NCI-H345 treated with DMSO at 0.1 percent for 48 hours (cell line): ENCODE measurements around the gene GRID2.

Experiments
- DNase-seq: peaks from one replicate; lab custom pipeline; 2025; ENCODE audit not compliant: unreplicated experiment; lab: John Stamatoyannopoulos, UW

Gene GRID2

GRCh38 chr4:92520563-92520962, 216.8 kb downstream of the GRID2 start:
- DNase-seq, result no peak

DNA sequence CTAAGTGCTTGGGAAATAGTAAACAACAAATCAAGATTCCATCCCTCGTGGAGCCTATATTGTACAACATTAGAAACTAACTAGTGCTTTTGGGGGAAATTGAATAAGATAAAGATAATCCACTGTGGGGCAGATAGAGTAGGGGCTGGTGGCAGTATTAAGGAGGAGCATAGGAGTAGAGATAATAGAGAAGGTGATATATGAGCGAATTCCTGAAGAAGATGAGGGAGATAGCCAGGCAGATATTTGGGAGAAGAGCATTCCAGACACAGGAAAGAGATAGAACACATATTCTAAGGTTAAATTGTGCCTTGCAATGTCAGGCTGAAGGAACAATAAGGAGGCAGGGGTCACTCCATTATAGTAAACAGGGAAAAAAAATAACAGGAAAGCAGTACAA, 218.2 kb downstream of the GRID2 start:
- no peak for DNase-seq

- no peak for DNase-seq
Observed at GRCh38 chr4:92522356-92522755, 218.6 kb downstream of the GRID2 start.

GRCh38 chr4:92524131-92524530, 220.4 kb downstream of the GRID2 start:
- DNase-seq, result no peak

DNA sequence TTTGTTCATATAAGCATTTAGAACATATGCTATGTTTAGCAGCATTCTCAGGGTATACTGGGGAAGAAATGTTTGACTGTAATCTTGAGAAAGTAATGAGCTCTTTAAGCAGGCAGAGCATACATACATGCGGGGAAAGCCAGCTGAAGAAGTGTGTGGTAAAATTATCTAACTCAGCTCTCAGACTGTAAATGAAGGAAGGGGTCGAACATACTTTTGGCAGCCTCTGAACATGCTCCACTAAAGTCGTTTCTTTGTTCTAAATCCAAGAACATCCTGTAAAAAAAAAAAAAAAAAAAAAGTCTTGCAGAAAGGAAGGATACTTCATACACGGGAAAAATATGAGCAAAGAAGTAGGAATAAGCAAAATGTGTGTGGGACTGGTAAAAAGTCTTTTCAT, 224.8 kb downstream of the GRID2 start:
- DNase-seq, result no peak

- DNase-seq, result no peak
Observed at GRCh38 chr4:92529510-92529909, 225.7 kb downstream of the GRID2 start.

GRCh38 chr4:92535599-92535998, 231.8 kb downstream of the GRID2 start:
- no peak for DNase-seq

DNA sequence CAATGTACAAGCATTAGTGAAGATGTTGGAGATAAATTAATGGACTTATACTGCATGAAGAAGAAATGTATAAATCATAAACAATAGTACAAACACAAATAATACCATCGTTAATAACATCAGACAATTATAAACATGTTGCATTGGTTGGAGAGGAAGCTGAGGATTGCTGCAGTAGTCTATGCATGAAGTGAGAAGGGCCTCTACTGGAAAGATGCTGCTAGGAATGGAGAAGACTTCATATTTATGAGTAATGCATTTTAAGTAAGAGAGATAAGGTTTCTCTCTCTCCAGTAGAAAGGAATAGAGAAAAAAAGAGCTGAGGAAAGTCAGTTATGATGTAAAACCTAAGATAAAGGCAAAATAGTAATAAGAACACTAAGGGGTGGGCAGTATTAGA, 247.8 kb downstream of the GRID2 start:
- DNase-seq, result no peak

- no peak for DNase-seq
Observed at GRCh38 chr4:92566269-92566668, 262.5 kb downstream of the GRID2 start.

- no peak for DNase-seq
Observed at GRCh38 chr4:92580816-92581215, 277.1 kb downstream of the GRID2 start.

GRCh38 chr4:92599044-92599443, 295.3 kb downstream of the GRID2 start:
- no peak for DNase-seq

- no peak for DNase-seq
Observed at GRCh38 chr4:92600638-92601037, 296.9 kb downstream of the GRID2 start.

- DNase-seq, result no peak
Observed at GRCh38 chr4:92606227-92606626, 302.5 kb downstream of the GRID2 start.

- DNase-seq, result no peak
Observed at GRCh38 chr4:92615049-92615448, 311.3 kb downstream of the GRID2 start.

DNA sequence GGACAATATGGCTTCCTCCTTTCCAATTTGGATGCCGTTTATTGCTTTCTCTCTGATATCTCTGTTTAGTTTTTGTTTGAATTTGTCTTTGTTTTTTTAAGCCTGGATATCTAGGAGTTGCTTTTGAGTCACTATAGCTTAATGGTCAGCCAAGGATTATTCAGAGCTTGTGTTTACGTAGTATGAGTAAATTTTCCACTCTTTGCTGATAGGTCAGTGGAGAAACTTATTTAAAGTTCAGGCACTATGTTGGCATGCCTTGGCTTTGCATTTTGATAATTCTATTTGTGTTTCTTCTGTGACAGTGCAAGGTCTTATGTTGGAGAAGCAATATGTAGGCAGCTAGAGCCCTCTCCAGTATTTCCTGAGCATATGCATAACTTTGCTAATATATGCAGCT, 315.2 kb downstream of the GRID2 start:
- DNase-seq, result no peak

DNA sequence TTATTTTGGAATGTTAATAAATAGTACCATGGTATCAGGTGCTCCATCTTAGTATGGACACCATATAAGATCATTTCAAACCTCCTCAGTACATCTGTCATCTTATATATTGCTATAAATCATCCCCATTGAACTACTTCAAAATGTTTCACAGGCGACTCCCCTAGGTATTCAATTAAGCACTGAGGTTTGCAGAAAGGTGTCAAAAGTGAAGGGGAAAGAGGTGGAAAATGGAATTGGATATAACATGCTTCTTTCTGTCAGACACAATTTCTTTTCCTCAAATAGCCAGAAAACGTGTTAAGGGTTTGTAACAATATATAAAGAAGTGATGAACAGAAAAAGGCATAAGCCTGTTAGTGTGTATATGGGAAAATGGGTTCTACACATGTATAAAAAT, 325.5 kb downstream of the GRID2 start:
- DNase-seq, result no peak

- no peak for DNase-seq
Observed at GRCh38 chr4:92634882-92635281, 331.1 kb downstream of the GRID2 start.

DNA sequence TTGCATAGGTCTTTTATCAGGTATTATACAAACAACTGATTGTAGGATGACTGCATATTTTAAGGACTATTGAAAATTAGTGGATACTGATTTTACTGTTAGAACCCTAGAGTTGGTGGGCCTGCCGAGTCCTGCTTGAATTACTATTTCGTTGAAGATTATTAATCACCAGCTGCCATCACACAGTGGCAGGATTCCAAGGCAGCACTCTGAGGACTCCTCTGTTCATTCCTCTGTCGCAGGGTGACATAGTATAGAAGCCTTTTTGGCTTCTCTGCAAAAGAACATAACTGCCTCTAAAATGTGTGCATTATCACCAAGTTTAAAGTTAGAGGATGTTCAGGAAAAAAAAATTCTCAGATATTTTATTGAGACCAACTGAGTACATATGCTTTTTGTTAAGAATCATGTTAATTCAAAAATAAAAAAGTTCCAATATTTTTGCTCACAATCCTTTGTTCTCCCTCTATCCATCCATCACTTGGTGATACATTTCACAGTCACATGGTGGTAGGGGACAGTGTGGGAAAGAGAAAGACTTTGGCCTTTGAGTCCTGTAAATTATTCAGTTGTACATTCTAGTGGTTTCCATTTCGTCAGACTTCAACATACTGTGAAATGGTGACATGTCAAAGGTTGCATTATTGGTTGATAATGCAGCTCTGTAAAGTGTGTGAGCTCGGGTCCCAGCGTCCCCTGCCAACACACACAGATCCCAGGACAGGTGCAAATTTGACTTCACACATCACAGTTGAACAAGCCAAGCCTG, 332.5 kb downstream of the GRID2 start:
- DNase-seq, result no peak

DNA sequence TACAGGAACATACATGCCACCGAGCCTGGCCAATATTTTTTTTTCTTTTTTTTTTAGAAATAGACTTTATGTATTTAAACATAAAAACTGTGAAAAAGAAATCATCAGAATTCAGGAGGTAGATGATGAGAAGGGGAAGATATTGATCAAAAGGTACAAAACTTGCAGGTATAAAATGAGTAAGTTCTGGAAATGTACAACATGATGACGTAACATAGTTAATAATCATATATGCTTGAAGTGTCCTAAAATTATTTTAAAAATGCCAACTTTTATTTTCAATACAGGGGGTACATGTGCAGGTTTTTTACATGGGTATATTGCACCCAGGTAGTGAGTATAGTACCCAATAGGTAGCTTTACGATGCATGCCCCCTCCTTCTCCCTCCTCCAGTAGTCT, 337.6 kb downstream of the GRID2 start:
- DNase-seq, result no peak

DNA sequence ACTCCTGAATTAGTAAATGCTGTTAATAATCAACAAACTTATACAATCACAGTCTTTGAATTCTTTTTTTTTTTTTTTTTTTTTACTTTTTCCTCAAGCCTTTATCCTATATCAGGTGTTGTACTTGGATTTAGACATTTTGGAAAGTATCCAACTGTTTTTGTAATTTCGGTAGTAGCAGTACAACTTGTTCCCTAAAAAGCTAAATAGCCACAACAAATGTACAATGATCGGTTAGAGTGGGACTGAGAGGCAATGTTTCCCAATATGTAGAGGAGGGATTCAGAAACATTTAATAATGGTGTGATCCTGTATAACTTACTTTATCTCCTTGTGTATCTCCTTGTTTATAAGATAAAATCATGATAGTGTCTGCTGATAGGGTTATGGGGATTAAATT, 343.1 kb downstream of the GRID2 start:
- DNase-seq, result no peak

DNA sequence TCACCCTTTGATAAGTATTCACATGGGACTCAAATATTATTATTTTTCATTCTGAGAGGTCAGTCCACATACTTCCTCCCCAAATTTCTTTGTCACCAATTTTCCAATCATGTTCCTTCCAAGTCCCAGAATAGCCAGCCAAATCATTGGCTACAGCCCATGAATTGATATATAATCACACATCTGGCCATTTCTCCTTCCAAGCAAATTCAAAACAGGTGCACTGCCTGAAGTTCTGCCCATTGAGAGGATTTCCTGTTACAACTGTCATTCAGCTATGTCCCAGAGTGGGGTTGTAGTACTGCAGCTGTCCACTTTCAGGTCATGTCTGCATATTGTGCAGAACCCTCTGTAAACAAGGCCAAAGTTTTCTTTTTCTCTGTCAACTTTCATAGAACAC, 347.8 kb downstream of the GRID2 start:
- no peak for DNase-seq

DNA sequence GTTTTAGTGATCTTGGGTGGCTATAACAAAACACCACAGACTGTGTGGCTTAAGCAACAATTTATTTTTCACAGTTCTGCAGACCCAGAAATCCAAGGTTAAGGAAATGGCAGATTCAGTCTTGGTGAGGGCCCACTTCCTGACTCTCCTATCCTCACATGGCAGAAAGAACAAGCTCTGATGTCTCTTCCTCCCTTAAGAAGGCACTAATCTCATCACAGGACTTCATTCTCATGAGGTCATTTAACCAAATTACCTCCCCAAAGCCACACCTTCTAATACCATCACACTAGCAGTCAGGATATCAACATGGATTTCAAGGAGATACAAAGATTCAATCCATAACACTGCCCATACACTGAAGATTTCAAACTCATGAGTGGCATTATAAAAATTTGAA, 350.3 kb downstream of the GRID2 start:
- DNase-seq, result no peak

- DNase-seq, result no peak
Observed at GRCh38 chr4:92657695-92658094, 353.9 kb downstream of the GRID2 start.
